NCI-H510A (cell line): ENCODE measurements around the gene SH3RF2.
"Not testable (repeated sequence)": the region's sequence is repeated elsewhere in the genome, so short reads cannot be mapped to it uniquely, and the experiment has no call there.

Source experiments
- DNase-seq: peaks from one replicate; lab custom pipeline; 2025; lab: John Stamatoyannopoulos, UW

SH3RF2 gene

DNA sequence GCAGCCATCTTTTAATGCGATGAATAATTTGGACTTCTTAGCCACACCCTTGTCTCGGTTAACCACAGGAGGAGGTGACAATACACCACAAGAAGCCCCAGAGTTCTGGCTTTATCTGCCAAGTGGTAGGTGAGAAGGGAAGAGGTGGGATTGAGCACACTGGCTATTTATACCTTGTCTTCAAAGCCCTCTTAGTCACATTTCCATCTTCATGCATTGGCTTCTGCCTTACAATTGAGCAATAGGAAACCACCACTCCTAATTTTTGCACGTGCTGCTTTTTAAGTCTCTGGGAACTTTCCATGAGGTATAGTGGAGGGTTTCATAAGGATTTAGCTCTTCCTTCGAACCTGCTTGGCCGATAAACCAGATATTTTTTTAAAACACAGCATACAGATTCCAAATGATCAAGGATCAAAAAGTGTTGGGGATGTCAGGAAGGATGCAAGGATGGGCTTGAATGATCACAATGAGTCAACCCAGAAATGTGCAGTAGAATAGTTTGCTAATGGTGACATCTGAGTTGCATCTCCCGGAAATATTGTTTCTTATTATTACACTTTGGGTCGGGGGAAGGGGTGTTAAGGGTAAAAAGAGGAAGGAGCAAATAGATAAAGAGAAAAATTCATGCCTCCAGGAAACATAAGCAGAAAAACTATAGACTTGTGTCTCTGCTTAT is 143.5 kb downstream of the SH3RF2 start:
- no peak for DNase-seq

DNA sequence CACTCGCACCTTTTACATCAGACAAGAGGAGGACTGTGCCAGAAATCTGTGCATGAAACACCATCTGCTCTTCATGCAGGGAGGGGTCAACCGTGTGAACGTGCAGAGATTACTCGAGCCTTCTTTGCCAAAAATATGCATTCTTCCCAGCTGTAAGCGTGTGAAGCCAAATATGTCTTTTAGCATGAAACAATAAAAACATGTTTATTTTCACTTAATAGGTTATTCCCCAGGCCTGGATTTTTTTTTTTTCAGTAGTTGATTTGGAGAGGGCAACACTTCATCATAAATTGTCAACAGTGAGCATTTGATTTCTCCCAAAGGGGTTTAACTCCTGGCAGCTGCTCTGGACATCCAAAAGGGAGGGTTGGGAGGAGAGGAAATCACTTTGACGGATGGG is 145.2 kb downstream of the SH3RF2 start:
- DNase-seq: no peak

DNA sequence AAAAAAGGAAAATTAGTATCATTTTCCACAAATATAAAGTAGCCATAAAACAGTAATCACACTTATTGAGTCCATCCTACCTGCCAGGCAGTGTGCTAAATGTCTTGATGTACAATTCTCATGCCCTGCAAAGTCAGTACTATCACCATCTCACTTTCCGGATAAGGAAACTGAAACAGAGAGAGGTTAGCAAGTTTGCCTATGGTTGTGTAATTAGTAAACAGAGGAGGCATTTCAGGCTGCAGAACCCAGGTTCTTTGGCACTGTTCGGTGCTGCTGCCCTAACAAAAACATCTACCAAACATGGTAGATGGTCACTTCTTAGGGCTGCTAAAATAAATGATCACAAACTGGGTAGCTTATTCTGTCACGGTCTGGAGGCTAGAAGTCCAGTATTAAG is 146.4 kb downstream of the SH3RF2 start:
- DNase-seq: no peak

DNA sequence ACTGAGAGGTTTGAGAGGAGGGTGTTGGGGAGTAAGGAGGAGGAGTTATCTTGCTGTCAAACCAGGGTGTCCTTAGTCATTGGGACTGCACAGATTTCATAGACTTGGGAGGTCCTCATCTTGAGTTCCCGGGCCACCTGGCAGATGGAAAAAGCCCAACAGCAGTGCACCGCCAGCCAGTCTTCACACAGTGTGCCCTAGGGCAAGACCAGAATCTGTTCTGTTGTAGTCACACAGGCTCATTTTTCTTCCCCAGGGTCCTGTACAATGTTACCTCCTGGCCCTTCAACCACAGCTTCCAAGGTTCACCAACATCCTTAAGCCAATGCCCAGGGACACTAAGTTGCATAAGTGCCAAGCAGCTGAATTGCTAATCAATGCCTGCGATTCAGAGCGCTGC is 148.0 kb downstream of the SH3RF2 start:
- DNase-seq: no peak

DNA sequence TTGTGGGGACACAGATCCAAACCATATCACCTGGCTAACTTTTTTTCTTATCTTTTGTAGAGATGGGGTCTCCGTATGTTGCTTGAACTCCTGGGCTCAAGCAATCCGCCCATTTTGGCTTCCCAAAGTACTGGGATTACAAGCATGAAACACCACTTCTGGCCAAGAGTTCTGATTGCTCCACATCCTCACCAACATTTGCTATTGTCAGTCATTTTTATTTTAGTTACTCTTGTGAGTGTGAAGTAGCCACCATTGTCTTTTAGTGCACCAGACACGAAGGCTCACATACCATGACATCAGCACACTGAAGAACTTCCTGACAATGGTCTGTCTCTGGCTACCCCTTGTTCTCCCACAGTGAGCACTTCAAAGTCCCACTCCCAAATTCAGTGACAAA is 151.7 kb downstream of the SH3RF2 start:
- no peak for DNase-seq

GRCh38 chr5:146089287-146089686 is 152.9 kb downstream of the SH3RF2 start:
- no peak for DNase-seq

GRCh38 chr5:146091881-146092280 is 155.5 kb downstream of the SH3RF2 start:
- DNase-seq: no peak

GRCh38 chr5:146098047-146098446 is 161.7 kb downstream of the SH3RF2 start:
- DNase-seq: no peak

DNA sequence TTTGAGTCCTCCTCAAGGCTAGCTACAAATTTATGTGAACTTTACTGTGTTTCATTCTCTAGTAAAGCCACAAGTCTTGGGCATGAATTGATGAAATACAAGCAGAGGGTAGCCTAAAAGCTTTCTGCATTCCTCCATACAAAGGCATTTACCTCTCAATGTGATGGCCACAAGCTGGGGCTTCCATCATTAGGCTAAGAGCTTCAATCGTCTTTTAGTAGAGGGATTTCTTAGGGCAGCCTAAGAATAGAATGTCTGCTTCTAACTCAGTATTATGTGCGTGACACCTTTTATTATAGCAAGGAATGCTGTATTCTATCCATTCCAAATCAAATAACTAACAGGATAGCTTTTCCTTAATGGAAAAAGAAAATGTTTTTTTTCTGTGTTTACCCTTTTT is 165.3 kb downstream of the SH3RF2 start:
- no peak for DNase-seq

- DNase-seq: no peak
Observed at GRCh38 chr5:146103594-146103993, 167.2 kb downstream of the SH3RF2 start.

GRCh38 chr5:146105477-146105876 is 169.1 kb downstream of the SH3RF2 start, which contains the start of gene PLAC8L1:
Gene PLAC8L1, minus strand, starts transcription at chr5:146105577. Its CDS starts 1,266 bp downstream, at chr5:146104311.
- no peak for DNase-seq

DNA sequence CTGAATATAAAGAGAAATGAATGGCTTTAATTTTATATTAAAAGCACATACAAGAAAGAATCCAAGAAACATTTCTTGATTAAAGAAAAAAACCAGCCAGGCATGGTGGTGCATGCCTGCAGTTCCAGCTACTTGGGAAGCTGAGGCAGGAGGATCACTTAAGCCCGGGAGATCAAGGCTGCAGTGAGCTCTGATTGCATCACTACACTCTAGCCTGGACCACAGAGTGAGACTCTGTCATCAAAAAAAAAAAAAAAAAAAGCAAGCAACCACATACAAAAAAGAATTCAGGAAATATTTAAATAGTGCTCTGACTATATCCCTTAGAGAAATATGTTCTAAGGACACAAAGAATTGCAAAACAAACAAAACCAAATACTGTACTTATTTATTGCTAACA is 171.5 kb downstream of the SH3RF2 start:
- no peak for DNase-seq

- not testable (repeated sequence) for DNase-seq
Observed at GRCh38 chr5:146108870-146109269, 172.5 kb downstream of the SH3RF2 start.

DNA sequence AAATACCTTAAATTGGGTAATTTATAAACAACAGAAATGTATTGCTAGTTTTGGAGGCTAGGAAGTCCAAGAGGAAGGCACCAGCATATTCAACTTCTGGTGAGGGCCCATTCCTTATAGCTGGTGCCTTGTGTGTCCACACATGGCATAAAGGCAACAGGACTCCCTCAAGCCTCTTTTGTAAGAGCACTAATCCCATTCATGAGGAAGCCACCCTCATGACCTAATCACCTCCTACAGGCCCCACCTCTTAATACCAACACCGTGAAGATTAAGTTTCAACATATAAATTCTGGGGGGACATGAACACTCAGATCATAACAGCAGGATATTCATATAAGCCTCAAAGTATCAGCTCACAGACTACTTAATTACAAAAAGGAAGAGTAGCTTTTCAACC is 173.0 kb downstream of the SH3RF2 start:
- DNase-seq: no peak

- no peak for DNase-seq
Observed at GRCh38 chr5:146111409-146111808, 175.0 kb downstream of the SH3RF2 start.

DNA sequence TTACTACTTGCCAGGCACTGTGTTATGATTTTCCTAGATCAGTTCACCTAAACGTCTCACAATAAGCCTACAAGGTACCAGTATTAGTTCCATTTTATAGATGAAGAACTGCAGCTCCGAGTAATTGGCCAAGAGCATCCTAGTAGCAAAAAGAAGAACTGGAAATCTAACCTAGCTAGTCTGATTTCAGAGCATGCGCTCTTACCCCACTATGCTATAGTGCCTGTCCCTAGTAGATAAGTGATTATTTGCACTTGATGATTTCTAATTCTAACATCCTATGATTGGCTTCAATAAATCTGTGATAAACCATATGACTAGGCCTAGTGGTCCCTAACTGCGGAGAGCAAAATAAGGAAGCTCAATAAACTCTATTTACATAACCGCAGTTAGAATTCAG is 176.1 kb downstream of the SH3RF2 start:
- DNase-seq: no peak
